Measurements from ENCODE around the gene NFKBIB. TPM values are rescaled to one million over a fixed set of nuclear protein-coding genes. Genes with fewer than 3 reads are reported as not detected.
"Not testable (repeated sequence)": the region's sequence is repeated elsewhere in the genome, so short reads cannot be mapped to it uniquely, and the experiment has no call there.

NFKBIB gene
- polyA plus RNA-seq, 2 of the 4 experiments (the other 2 are of a cell fraction): 35.0 to 61.7 TPM

GRCh38 chr19:38939957-38940356 lies 40.2 kb downstream of the NFKBIB start (continued):
- TF ChIP-seq REST (IDR thresholded peaks at IDR 0.05) (no peak), POLR2AphosphoS2 (conservative IDR thresholded peaks at IDR 0.05; ENCODE audit: low read length) (no peak), SMC3 (IDR thresholded peaks at IDR 0.05) (no peak), RAD21 (conservative IDR thresholded peaks at IDR 0.05 in 1 of 2, IDR thresholded peaks at IDR 0.05 in 1 of 2) (no peak), EP300 (IDR thresholded peaks at IDR 0.05) (no peak), NR3C1 (IDR thresholded peaks at IDR 0.05) (no peak), EHMT2 (IDR thresholded peaks at IDR 0.05; ENCODE audit: low read depth) (no peak), NPAS2 (CRISPR knock-in tag; IDR thresholded peaks at IDR 0.05; ENCODE audit: borderline replicate concordance) (no peak), MAFK (IDR thresholded peaks at IDR 0.05; ENCODE audit: partially characterized antibody) (no peak)
- TF ChIP-seq, protein P1, sequence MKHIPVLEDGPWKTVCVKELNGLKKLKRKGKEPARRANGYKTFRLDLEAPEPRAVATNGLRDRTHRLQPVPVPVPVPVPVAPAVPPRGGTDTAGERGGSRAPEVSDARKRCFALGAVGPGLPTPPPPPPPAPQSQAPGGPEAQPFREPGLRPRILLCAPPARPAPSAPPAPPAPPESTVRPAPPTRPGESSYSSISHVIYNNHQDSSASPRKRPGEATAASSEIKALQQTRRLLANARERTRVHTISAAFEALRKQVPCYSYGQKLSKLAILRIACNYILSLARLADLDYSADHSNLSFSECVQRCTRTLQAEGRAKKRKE (CRISPR knock-in tag; IDR thresholded peaks at IDR 0.05; ENCODE audit: low read depth): no peak
- TF ChIP-seq, protein P2, sequence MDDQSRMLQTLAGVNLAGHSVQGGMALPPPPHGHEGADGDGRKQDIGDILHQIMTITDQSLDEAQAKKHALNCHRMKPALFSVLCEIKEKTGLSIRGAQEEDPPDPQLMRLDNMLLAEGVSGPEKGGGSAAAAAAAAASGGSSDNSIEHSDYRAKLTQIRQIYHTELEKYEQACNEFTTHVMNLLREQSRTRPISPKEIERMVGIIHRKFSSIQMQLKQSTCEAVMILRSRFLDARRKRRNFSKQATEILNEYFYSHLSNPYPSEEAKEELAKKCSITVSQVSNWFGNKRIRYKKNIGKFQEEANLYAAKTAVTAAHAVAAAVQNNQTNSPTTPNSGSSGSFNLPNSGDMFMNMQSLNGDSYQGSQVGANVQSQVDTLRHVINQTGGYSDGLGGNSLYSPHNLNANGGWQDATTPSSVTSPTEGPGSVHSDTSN (IDR thresholded peaks at IDR 0.05): no peak
- TF ChIP-seq, protein P3, sequence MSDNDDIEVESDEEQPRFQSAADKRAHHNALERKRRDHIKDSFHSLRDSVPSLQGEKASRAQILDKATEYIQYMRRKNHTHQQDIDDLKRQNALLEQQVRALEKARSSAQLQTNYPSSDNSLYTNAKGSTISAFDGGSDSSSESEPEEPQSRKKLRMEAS (IDR thresholded peaks at IDR 0.05): no peak

- WGBS (ENCODE audit: missing lambda C conversion rate): 90% methylated on average over 5 of the region's 5 CpGs
- FAIRE-seq: not testable (repeated sequence)
These were observed 41.7 kb downstream of the NFKBIB start for GRCh38 chr19:38941466-38941865.

DNA sequence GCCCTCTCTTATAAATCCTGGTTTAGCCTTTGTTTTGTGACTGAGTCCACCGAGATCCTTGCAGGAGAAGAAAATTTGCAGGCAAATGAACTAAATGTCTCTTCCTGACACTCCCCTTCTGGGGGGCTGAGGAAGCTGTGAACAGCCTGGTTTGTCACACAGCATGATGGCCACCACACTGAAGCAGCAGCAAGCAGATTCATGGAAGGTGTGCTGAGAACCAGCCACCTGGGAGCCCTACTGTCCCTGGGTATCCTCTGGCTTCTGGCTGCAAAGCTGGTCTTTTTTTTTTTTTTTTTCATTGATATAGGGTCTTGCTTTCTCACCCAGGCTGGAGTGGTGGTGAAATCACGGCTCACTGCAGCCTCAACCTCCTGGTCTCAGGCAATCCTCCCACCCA lies 42.2 kb downstream of the NFKBIB start:
- peak; percentile 74 for FAIRE-seq
- no peak for DNase-seq (ENCODE audit: low read depth in 1 of 2, low spot score in 1 of 2)
- Histone ChIP-seq H3K4me1 (no peaks in the 10 kb centered on the region), H3K4me3 (no peak overlapping the region), H3K4me2 (no peak overlapping the region), H3K9me3 (no peaks in the 10 kb centered on the region), H3K27ac (no peak overlapping the region)
- ChIA-PET CTCF (interaction anchor here (0.6 to 5.3 kb wide), 7 partner anchors 9 to 1582 kb away, joined by 3 to 43 read pairs (median 4); partner anchors contain the start of genes MRPS12 and SARS2), POLR2A (interaction anchor here (0.9 kb wide), 1 partner anchor 12 kb away, joined by 3 read pairs; no protein-coding TSS in a partner anchor)
- ATAC-seq: peak in 1 of 2 experiments; percentile 4; a peak in 2 of 6 replicates
- no peak for TF ChIP-seq KDM5A (IDR thresholded peaks at IDR 0.05)
- TF ChIP-seq, protein P2 (IDR thresholded peaks at IDR 0.05): peak; percentile 27; the same call in 1 of the 2 replicates
- 81% methylated on average over 2 of the region's 2 CpGs for WGBS (ENCODE audit: missing lambda C conversion rate)

More at GRCh38 chr19:38941466-38941865, 41.7 kb downstream of the NFKBIB start:
- DNase-seq (ENCODE audit: low read depth in 1 of 2, low spot score in 1 of 2); H3K4me2 ChIP-seq; H3K4me1 ChIP-seq; H3K27ac ChIP-seq; H3K4me3 ChIP-seq; ATAC-seq; H3K9me3 ChIP-seq; POLR2A ChIA-PET: not testable (repeated sequence)
- CTCF ChIA-PET: interaction anchor here (0.6 to 5.3 kb wide), 9 partner anchors 8 to 1582 kb away, joined by 3 to 43 read pairs (median 4); partner anchors contain the start of genes FAM98C, MRPS12 and SARS2

All from A549 (cell line).